GM10847 (cell line): ENCODE measurements around the gene RUNX1.

Experiments used
- POLR2A ChIP-seq: IDR thresholded peaks from 2 replicates; pipeline ENCODE4 v1.6.1; 2011; ENCODE audit not compliant: insufficient read length; ENCODE audit errors: extremely low read depth

Gene RUNX1

GRCh38 chr21:34962586-34963222, 86.4 kb downstream of the RUNX1 start:
- no peak for TF ChIP-seq POLR2A

GRCh38 chr21:34962136-34962535, 87.0 kb downstream of the RUNX1 start:
- TF ChIP-seq POLR2A = no peak

- TF ChIP-seq POLR2A = no peak
Observed at GRCh38 chr21:34960687-34961086, 88.4 kb downstream of the RUNX1 start.

GRCh38 chr21:34959607-34960006, 89.5 kb downstream of the RUNX1 start:
- TF ChIP-seq POLR2A = no peak

GRCh38 chr21:34958040-34958439, 91.1 kb downstream of the RUNX1 start:
- no peak for TF ChIP-seq POLR2A

- no peak for TF ChIP-seq POLR2A
Observed at GRCh38 chr21:34956416-34957316, 92.4 kb downstream of the RUNX1 start.

GRCh38 chr21:34953950-34954349, 95.2 kb downstream of the RUNX1 start:
- TF ChIP-seq POLR2A = no peak

GRCh38 chr21:34952701-34953100, 96.4 kb downstream of the RUNX1 start:
- no peak for TF ChIP-seq POLR2A

- TF ChIP-seq POLR2A = no peak
Observed at GRCh38 chr21:34950980-34951379, 98.1 kb downstream of the RUNX1 start.

- no peak for TF ChIP-seq POLR2A
Observed at GRCh38 chr21:34949499-34949898, 99.6 kb downstream of the RUNX1 start.

- no peak for TF ChIP-seq POLR2A
Observed at GRCh38 chr21:34949030-34949429, 100.1 kb downstream of the RUNX1 start.

GRCh38 chr21:34948157-34948556, 100.9 kb downstream of the RUNX1 start:
- TF ChIP-seq POLR2A = no peak

- TF ChIP-seq POLR2A = no peak
Observed at GRCh38 chr21:34946916-34947534, 102.1 kb downstream of the RUNX1 start.

GRCh38 chr21:34946385-34946840, 102.7 kb downstream of the RUNX1 start:
- no peak for TF ChIP-seq POLR2A

- no peak for TF ChIP-seq POLR2A
Observed at GRCh38 chr21:34945288-34945687, 103.8 kb downstream of the RUNX1 start.
